Mesothelial cell of epicardium (in vitro differentiated cells): Measurements from ENCODE around the gene ARHGAP23. TPM values are rescaled to one million over a fixed set of nuclear protein-coding genes. Genes with fewer than 3 reads are reported as not detected.

Experiments used
- DNase-seq, 2 experiments: peaks; one replicate each; pipeline ENCODE4 v3.0.0; 2021; ENCODE audit warnings: low spot score in 2 of 2; ENCODE audit not compliant: unreplicated experiment in 2 of 2
- H3K27ac Mint-ChIP-seq: 2 replicates; pipeline ENCODE4 v1.8.0; 2021; ENCODE audit warnings: mixed read lengths
- H3K27me3 Mint-ChIP-seq: 2 replicates; pipeline ENCODE4 v1.8.0; 2021; ENCODE audit warnings: low read depth, mixed read lengths
- H3K36me3 Mint-ChIP-seq: 2 replicates; pipeline ENCODE4 v1.8.0; 2021; ENCODE audit warnings: mixed read lengths
- H3K4me1 Mint-ChIP-seq: 2 replicates; pipeline ENCODE4 v1.8.0; 2021; ENCODE audit warnings: mixed read lengths
- H3K4me3 Mint-ChIP-seq: 2 replicates; pipeline ENCODE4 v1.8.0; 2021; ENCODE audit warnings: mild to moderate bottlenecking, moderate library complexity, mixed read lengths
- H3K9me3 Mint-ChIP-seq: 2 replicates; pipeline ENCODE4 v1.8.0; 2021; ENCODE audit warnings: mixed read lengths
- total RNA-seq: library from RNA; stranded (reverse); gene quantifications from 3 replicates; pipeline ENCODE4 v1.2.1, GENCODE V29; 2021
- TF ChIP-seq, protein P1 (sequence below): fragments of 200-600 bp; sonication (generic); IDR thresholded peaks from one replicate; pipeline ENCODE4 v1.5.0; 2021; ENCODE audit warnings: antibody characterized with exemption; ENCODE audit not compliant: unreplicated experiment

Gene ARHGAP23, protein sequence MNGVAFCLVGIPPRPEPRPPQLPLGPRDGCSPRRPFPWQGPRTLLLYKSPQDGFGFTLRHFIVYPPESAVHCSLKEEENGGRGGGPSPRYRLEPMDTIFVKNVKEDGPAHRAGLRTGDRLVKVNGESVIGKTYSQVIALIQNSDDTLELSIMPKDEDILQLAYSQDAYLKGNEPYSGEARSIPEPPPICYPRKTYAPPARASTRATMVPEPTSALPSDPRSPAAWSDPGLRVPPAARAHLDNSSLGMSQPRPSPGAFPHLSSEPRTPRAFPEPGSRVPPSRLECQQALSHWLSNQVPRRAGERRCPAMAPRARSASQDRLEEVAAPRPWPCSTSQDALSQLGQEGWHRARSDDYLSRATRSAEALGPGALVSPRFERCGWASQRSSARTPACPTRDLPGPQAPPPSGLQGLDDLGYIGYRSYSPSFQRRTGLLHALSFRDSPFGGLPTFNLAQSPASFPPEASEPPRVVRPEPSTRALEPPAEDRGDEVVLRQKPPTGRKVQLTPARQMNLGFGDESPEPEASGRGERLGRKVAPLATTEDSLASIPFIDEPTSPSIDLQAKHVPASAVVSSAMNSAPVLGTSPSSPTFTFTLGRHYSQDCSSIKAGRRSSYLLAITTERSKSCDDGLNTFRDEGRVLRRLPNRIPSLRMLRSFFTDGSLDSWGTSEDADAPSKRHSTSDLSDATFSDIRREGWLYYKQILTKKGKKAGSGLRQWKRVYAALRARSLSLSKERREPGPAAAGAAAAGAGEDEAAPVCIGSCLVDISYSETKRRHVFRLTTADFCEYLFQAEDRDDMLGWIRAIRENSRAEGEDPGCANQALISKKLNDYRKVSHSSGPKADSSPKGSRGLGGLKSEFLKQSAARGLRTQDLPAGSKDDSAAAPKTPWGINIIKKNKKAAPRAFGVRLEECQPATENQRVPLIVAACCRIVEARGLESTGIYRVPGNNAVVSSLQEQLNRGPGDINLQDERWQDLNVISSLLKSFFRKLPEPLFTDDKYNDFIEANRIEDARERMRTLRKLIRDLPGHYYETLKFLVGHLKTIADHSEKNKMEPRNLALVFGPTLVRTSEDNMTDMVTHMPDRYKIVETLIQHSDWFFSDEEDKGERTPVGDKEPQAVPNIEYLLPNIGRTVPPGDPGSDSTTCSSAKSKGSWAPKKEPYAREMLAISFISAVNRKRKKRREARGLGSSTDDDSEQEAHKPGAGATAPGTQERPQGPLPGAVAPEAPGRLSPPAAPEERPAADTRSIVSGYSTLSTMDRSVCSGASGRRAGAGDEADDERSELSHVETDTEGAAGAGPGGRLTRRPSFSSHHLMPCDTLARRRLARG (N-terminal part only)
- total RNA-seq: 86.7 to 89.1 TPM (median 87.2 TPM) in 3 replicates

DNA sequence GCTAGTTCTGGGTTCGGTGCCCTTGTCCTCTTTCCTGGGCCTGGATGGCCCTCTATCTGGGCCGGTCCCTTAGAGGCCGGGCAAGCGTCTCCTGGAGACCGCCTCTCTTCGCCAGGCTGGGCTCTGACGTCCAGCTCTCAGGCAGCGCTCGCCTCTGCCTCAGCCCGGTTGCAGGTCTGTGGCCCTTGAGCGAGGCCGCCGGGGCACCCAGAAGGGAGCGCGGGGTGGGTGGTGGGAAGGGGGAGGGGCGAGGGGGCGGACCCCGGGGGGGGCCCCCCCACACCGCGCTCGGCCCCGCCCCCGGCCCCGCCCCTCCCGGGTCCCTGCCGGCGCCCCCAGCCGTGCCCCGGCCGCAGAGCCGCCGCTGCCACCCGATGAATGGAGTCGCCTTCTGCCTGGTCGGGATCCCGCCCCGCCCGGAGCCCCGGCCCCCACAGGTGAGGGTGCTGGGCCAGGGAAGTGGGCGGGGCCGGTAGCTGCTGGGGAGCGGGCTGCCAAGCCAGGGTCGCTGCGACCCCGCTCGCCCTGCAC, at the start of gene ARHGAP23:
TSS of gene ARHGAP23 (plus strand) at position 353 of the 531 bp plus-strand sequence. CDS start at position 375, 22 bp downstream.
- Mint-ChIP-seq H3K4me1 (peaks cover 43% of the 10 kb centered on the region), H3K27ac (peak within 1 kb of the TSS; percentile 9), H3K36me3 (no peaks in the 10 kb centered on the region), H3K27me3 (peaks cover 2% of the 10 kb centered on the region), H3K9me3 (no peaks in the 10 kb centered on the region), H3K4me3 (peak within 1 kb of the TSS; percentile 67)
- TF ChIP-seq, protein P1, sequence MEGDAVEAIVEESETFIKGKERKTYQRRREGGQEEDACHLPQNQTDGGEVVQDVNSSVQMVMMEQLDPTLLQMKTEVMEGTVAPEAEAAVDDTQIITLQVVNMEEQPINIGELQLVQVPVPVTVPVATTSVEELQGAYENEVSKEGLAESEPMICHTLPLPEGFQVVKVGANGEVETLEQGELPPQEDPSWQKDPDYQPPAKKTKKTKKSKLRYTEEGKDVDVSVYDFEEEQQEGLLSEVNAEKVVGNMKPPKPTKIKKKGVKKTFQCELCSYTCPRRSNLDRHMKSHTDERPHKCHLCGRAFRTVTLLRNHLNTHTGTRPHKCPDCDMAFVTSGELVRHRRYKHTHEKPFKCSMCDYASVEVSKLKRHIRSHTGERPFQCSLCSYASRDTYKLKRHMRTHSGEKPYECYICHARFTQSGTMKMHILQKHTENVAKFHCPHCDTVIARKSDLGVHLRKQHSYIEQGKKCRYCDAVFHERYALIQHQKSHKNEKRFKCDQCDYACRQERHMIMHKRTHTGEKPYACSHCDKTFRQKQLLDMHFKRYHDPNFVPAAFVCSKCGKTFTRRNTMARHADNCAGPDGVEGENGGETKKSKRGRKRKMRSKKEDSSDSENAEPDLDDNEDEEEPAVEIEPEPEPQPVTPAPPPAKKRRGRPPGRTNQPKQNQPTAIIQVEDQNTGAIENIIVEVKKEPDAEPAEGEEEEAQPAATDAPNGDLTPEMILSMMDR: no peak
- DNase-seq: no peak

DNA sequence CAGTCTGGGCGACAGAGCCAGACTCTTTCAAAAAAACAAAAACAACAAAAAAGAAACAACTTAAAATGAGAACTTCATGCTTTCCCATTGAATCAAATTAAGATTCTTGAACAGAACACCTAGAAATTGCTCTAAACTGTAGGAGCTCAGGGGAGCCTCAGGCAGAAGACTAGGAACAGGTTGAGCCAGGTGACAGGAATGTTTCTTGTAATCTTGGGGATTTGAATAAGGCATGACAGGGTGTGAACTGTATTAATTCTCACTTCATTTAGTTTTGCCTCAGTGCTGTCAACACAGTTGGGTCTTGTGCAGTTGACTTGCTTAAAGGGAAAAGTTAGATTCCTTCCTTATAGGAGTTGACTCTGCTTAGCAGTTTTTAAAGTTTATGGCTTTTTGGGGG, 48.8 kb upstream of the ARHGAP23 start:
- H3K4me1 Mint-ChIP-seq: no peaks in the 10 kb centered on the region
- H3K27me3 Mint-ChIP-seq: no peaks in the 10 kb centered on the region
- TF ChIP-seq, protein P1: no peak
- no peaks in the 10 kb centered on the region for H3K9me3 Mint-ChIP-seq
- H3K4me3 Mint-ChIP-seq: no peak overlapping the region
- DNase-seq: no peak
- peaks cover 25% of the 10 kb centered on the region for H3K36me3 Mint-ChIP-seq
- H3K27ac Mint-ChIP-seq: no peak overlapping the region

DNA sequence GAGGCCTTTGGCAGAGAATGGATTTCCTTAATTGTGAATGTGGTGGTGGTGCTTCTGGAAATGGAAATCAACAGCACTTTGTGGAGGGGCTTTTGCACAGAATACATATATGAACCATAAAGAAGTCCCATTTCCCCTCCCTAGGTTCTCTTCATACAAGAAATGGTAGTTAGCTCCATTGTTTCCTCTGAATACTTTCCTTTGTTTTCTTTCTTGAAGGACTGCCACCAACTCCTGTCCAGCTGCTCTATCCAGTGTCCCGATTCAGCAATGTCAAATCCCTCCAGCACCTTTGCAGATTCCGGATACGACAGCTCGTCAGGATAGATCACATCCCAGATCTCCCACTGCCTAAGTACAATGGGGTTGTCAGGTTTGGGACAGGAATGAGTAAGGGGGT, 33.2 kb upstream of the ARHGAP23 start:
- Mint-ChIP-seq H3K27me3 (no peaks in the 10 kb centered on the region), H3K9me3 (no peaks in the 10 kb centered on the region), H3K36me3 (peaks cover 38% of the 10 kb centered on the region), H3K27ac (peak overlapping the region; percentile 30), H3K4me1 (peaks cover 31% of the 10 kb centered on the region), H3K4me3 (no peak overlapping the region)
- no peak for DNase-seq
- TF ChIP-seq, protein P1: no peak

DNA sequence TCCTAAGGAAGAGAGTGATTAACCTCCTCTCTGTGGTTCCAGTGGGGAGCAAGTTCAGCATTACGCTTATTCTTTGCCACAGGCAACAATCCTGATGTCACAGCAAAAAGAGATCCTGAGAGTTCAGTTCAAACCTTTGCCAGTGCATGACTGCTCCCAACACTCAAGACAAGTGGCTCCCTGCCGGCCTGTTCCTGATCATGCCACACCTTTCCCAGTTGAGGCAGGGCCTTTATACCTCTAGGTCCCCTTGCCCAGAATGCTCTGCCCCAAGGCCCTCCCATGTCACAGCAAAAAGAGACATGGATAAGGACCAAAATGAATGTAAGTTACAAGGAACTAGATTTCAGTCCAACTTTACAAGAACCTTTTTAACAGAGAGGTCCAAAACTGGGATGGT, 31.0 kb upstream of the ARHGAP23 start:
- H3K4me3 Mint-ChIP-seq: no peak overlapping the region
- no peaks in the 10 kb centered on the region for H3K27me3 Mint-ChIP-seq
- no peak for DNase-seq
- TF ChIP-seq, protein P1: no peak
- H3K27ac Mint-ChIP-seq: no peak overlapping the region
- no peaks in the 10 kb centered on the region for H3K9me3 Mint-ChIP-seq
- peaks cover 22% of the 10 kb centered on the region for H3K4me1 Mint-ChIP-seq
- peaks cover 53% of the 10 kb centered on the region for H3K36me3 Mint-ChIP-seq

DNA sequence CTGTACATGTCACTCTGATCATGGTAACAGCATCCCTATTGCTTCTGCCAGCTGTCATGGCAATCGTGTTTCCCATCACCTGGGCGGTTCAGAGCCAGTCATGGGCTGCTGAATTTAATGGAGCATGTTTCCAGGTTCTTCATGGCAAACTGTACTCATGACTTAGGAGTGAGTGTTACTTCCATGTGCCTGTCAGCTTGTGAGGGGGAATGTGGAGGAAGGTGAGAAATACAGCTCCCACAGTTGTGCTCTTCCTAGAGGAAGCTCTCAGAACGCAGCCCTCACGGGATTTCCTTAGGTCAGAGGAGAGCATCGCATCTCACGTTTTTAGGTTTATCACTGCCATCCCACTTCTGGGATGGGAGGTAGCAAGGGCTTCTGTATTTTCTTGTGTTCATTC, 28.0 kb upstream of the ARHGAP23 start:
- Mint-ChIP-seq H3K27ac (no peak overlapping the region), H3K4me1 (peaks cover 16% of the 10 kb centered on the region), H3K27me3 (no peaks in the 10 kb centered on the region), H3K36me3 (peaks cover 44% of the 10 kb centered on the region), H3K4me3 (no peak overlapping the region), H3K9me3 (no peaks in the 10 kb centered on the region)
- TF ChIP-seq, protein P1: no peak
- DNase-seq: no peak
